Endothelial cell of hepatic sinusoid (primary cell): Measurements from ENCODE around the gene LIME1.

Source experiments
- in situ Hi-C: cut with HindIII; loops from 2 replicates; pipeline ENCODE4 v1.10.0; 2017; ENCODE audit warnings: low sequenced_read_pairs

LIME1 gene

GRCh38 chr20:63748934-63749270 lies 12.4 kb downstream of the LIME1 start:
- in situ Hi-C loops, result no loop called here

GRCh38 chr20:63749597-63750508 lies 13.4 kb downstream of the LIME1 start:
- in situ Hi-C loops, result no loop called here

GRCh38 chr20:63750807-63751470 lies 14.5 kb downstream of the LIME1 start:
- in situ Hi-C loops, result no loop called here

GRCh38 chr20:63751471-63752271 lies 15.2 kb downstream of the LIME1 start:
- in situ Hi-C loops, result no loop called here

- in situ Hi-C loops, result no loop called here
Observed at GRCh38 chr20:63752411-63753101, 16.1 kb downstream of the LIME1 start.

- in situ Hi-C loops, result no loop called here
Observed at GRCh38 chr20:63753381-63753780, 16.9 kb downstream of the LIME1 start.

GRCh38 chr20:63754008-63754407 lies 17.5 kb downstream of the LIME1 start:
- in situ Hi-C loops, result no loop called here

GRCh38 chr20:63755933-63756647 lies 19.6 kb downstream of the LIME1 start:
- in situ Hi-C loops, result no loop called here

- in situ Hi-C loops, result no loop called here
Observed at GRCh38 chr20:63756648-63756991, 20.2 kb downstream of the LIME1 start.

- in situ Hi-C loops, result no loop called here
Observed at GRCh38 chr20:63758152-63758551, 21.7 kb downstream of the LIME1 start.

- in situ Hi-C loops, result no loop called here
Observed at GRCh38 chr20:63759377-63759901, 23.0 kb downstream of the LIME1 start.

- in situ Hi-C loops, result loop anchor here (10.0 kb wide), 1 partner anchor 170 kb away; no protein-coding TSS in a partner anchor
Observed at GRCh38 chr20:63765082-63765873, 28.8 kb downstream of the LIME1 start.

GRCh38 chr20:63765902-63766301 lies 29.4 kb downstream of the LIME1 start:
- in situ Hi-C loops, result loop anchor here (10.0 kb wide), 1 partner anchor 171 kb away; no protein-coding TSS in a partner anchor

- in situ Hi-C loops, result loop anchor here (10.0 kb wide), 1 partner anchor 172 kb away; no protein-coding TSS in a partner anchor
Observed at GRCh38 chr20:63766695-63767426, 30.4 kb downstream of the LIME1 start.

- in situ Hi-C loops, result loop anchor here (10.0 kb wide), 1 partner anchor 173 kb away; no protein-coding TSS in a partner anchor
Observed at GRCh38 chr20:63767456-63767855, 31.0 kb downstream of the LIME1 start.

GRCh38 chr20:63767886-63768285 lies 31.4 kb downstream of the LIME1 start:
- in situ Hi-C loops, result loop anchor here (10.0 kb wide), 1 partner anchor 173 kb away; no protein-coding TSS in a partner anchor

GRCh38 chr20:63768591-63769515 lies 32.4 kb downstream of the LIME1 start:
- in situ Hi-C loops, result loop anchor here (10.0 kb wide), 1 partner anchor 174 kb away; no protein-coding TSS in a partner anchor
